Measurements from ENCODE around the gene TOGARAM2. TPM values are rescaled to one million over a fixed set of nuclear protein-coding genes. Genes with fewer than 3 reads are reported as not detected.

The TOGARAM2 gene
- total RNA-seq, 2 experiments from 2014 or later, result 0.03 TPM; not detected in 1

DNA sequence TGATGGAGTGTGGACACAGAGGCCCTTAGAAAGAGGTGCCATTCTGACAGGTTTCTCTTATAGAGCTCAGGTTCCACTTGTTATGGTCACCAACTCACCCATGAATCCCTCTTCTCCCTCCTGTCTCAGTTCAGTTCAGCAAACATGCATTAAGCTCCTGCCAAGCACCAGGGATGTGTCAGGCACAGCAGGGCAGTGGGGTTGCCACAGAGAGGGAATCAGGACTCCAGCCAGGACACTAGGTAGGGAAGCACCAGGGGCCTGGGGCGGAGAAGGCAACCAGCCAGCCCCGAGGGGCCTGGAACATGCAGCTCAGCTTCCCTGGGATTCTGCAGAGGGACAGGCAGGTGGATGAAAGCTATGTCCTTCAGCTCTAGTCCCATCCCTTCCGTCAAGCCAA lies 44.6 kb downstream of the TOGARAM2 start:
- DNase-seq (ENCODE audit: low spot score), result no peak
- Histone ChIP-seq H3K4me3 (ENCODE audit: low read depth, low read length, poor library complexity, severe bottlenecking) (no peak overlapping the region), H3K4me2 (ENCODE audit: low read length) (no peak overlapping the region), H3K9me3 (ENCODE audit: low read length) (no peaks in the 10 kb centered on the region), H3K79me2 (ENCODE audit: insufficient read depth, low read depth, low read length) (no peaks in the 10 kb centered on the region), H3K4me1 (ENCODE audit: insufficient read depth, low read length, poor library complexity, severe bottlenecking) (no peaks in the 10 kb centered on the region), H2AFZ (ENCODE audit: low read length) (no peak overlapping the region), H4K20me1 (ENCODE audit: insufficient read depth, low read length) (no peaks in the 10 kb centered on the region), H3K36me3 (ENCODE audit: insufficient read depth, low read length) (no peaks in the 10 kb centered on the region), H3K27ac (ENCODE audit: low read depth, low read length, poor library complexity, severe bottlenecking) (no peak overlapping the region), H3K9me2 (ENCODE audit: insufficient read depth, low read length) (no peaks in the 10 kb centered on the region)
- intact Hi-C loops (cut with micrococcal nuclease; ENCODE audit: unreplicated experiment), result no loop called here
- TF ChIP-seq, protein P1, sequence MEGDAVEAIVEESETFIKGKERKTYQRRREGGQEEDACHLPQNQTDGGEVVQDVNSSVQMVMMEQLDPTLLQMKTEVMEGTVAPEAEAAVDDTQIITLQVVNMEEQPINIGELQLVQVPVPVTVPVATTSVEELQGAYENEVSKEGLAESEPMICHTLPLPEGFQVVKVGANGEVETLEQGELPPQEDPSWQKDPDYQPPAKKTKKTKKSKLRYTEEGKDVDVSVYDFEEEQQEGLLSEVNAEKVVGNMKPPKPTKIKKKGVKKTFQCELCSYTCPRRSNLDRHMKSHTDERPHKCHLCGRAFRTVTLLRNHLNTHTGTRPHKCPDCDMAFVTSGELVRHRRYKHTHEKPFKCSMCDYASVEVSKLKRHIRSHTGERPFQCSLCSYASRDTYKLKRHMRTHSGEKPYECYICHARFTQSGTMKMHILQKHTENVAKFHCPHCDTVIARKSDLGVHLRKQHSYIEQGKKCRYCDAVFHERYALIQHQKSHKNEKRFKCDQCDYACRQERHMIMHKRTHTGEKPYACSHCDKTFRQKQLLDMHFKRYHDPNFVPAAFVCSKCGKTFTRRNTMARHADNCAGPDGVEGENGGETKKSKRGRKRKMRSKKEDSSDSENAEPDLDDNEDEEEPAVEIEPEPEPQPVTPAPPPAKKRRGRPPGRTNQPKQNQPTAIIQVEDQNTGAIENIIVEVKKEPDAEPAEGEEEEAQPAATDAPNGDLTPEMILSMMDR (conservative IDR thresholded peaks at IDR 0.05; ENCODE audit: low read length), result no peak
- no peak for TF ChIP-seq EZH2phosphoT487 (IDR thresholded peaks at IDR 0.05; ENCODE audit: borderline replicate concordance, low read depth, low read length)
- no TSS peak for BruUV-seq (replicated peaks)
- ChIA-PET POLR2A (interaction anchor here (0.9 kb wide), 1 partner anchor 9 kb away, joined by 6 read pairs; no protein-coding TSS in a partner anchor), CTCF (ENCODE audit: unreplicated experiment) (no interaction called here)

DNA sequence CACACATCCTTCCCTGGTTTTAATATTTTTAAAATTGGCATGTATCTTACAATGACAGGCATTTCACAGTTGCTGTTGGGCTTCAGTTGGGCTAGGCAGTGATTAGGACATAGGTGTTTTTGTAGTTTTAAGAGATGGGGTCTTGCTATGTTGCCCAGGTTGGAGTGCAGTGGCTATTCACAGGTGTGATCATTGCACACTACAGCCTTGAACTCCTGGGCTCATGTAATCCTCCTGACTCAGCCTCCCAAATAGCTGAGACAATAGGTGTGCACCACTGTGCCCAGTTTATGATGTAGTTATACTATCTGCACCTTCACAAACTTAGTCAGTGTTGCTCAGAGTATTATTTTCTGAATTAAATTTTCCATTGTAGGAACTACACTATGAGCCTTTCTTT lies 49.9 kb downstream of the TOGARAM2 start:
- DNase-seq (ENCODE audit: low spot score), result no peak
- H4K20me1 ChIP-seq (ENCODE audit: insufficient read depth, low read length), result no peaks in the 10 kb centered on the region
- no peaks in the 10 kb centered on the region for H3K79me2 ChIP-seq (ENCODE audit: insufficient read depth, low read depth, low read length)
- H3K27ac ChIP-seq (ENCODE audit: low read depth, low read length, poor library complexity, severe bottlenecking), result no peak overlapping the region
- CTCF ChIA-PET (ENCODE audit: unreplicated experiment), result no interaction called here
- H3K9me3 ChIP-seq (ENCODE audit: low read length), result no peaks in the 10 kb centered on the region
- BruUV-seq (replicated peaks), result no TSS peak
- H3K36me3 ChIP-seq (ENCODE audit: insufficient read depth, low read length), result no peaks in the 10 kb centered on the region
- H3K4me1 ChIP-seq (ENCODE audit: insufficient read depth, low read length, poor library complexity, severe bottlenecking), result no peaks in the 10 kb centered on the region
- H3K4me2 ChIP-seq (ENCODE audit: low read length), result no peak overlapping the region
- intact Hi-C loops (cut with micrococcal nuclease; ENCODE audit: unreplicated experiment), result no loop called here
- H2AFZ ChIP-seq (ENCODE audit: low read length), result no peak overlapping the region
- TF ChIP-seq, protein P1 (conservative IDR thresholded peaks at IDR 0.05; ENCODE audit: low read length), result no peak
- no peak for TF ChIP-seq EZH2phosphoT487 (IDR thresholded peaks at IDR 0.05; ENCODE audit: borderline replicate concordance, low read depth, low read length)
- H3K4me3 ChIP-seq (ENCODE audit: low read depth, low read length, poor library complexity, severe bottlenecking), result no peak overlapping the region
- no peaks in the 10 kb centered on the region for H3K9me2 ChIP-seq (ENCODE audit: insufficient read depth, low read length)
- POLR2A ChIA-PET, result no interaction called here

DNA sequence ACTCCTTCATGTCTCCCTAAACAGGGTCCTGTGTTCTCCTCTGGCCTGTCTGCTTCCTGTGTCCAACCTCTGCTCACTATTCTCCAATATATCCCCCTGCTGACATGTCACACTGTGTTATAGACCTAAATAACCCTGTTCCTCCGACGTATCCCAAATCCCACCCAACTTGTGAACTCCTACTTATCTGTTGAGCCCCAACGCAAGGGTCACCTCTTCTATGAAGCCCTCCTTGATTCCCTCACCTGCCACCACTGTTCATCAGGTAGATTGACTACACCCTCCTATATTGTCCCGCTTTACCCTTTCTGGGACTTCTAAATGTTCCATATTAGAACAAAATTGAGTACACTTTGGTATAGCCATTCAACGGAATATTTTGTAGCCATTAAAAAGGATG lies 51.1 kb downstream of the TOGARAM2 start:
- H3K4me3 ChIP-seq (ENCODE audit: low read depth, low read length, poor library complexity, severe bottlenecking), result no peak overlapping the region
- BruUV-seq (replicated peaks), result no TSS peak

More for the DNA sequence above, 51.1 kb downstream of the TOGARAM2 start:
- Histone ChIP-seq H4K20me1 (ENCODE audit: insufficient read depth, low read length) (no peaks in the 10 kb centered on the region), H3K9me3 (ENCODE audit: low read length) (no peaks in the 10 kb centered on the region), H3K4me2 (ENCODE audit: low read length) (no peak overlapping the region), H3K4me1 (ENCODE audit: insufficient read depth, low read length, poor library complexity, severe bottlenecking) (no peaks in the 10 kb centered on the region), H2AFZ (ENCODE audit: low read length) (no peak overlapping the region), H3K9me2 (ENCODE audit: insufficient read depth, low read length) (no peaks in the 10 kb centered on the region), H3K79me2 (ENCODE audit: insufficient read depth, low read depth, low read length) (no peaks in the 10 kb centered on the region), H3K36me3 (ENCODE audit: insufficient read depth, low read length) (no peaks in the 10 kb centered on the region), H3K27ac (ENCODE audit: low read depth, low read length, poor library complexity, severe bottlenecking) (no peak overlapping the region)
- TF ChIP-seq EZH2phosphoT487 (IDR thresholded peaks at IDR 0.05; ENCODE audit: borderline replicate concordance, low read depth, low read length), result no peak
- TF ChIP-seq, protein P1 (conservative IDR thresholded peaks at IDR 0.05; ENCODE audit: low read length), result no peak
- DNase-seq (ENCODE audit: low spot score), result no peak
- POLR2A ChIA-PET, result no interaction called here
- CTCF ChIA-PET (ENCODE audit: unreplicated experiment), result no interaction called here
- intact Hi-C loops (cut with micrococcal nuclease; ENCODE audit: unreplicated experiment), result no loop called here

Measured in OCI-LY7 (cell line).